NCI-H1436 treated with DMSO at 0.1 percent for 48 hours (cell line): ENCODE data around the gene SH3RF1.

ENCODE experiments used
- DNase-seq: peaks from one replicate; lab custom pipeline; 2025; lab: John Stamatoyannopoulos, UW

The SH3RF1 gene

GRCh38 chr4:169163495-169163894 is 107.3 kb downstream of the SH3RF1 start:
- no peak for DNase-seq

- no peak for DNase-seq
Observed at GRCh38 chr4:169160825-169161224, 109.9 kb downstream of the SH3RF1 start.

- DNase-seq, result no peak
Observed at GRCh38 chr4:169159624-169160171, 111.1 kb downstream of the SH3RF1 start.

DNA sequence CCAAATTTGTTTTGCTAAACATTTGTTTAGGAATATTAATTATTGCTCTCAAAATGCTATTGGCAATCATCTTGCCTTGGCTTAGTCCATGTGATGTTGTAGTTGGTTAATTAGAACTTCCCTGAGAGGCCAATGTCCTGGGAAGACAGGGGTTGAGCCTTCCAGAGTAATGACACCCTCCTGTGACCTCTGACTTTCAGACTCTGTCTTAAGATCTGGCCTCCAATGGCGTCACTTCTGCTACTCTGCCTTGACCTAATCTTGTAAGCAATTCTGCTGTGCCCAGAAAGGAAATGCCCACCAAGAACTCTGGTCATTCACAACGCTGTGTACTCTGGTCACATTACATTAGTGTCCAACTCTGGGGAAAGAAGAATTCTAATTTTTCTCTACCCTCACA is 111.9 kb downstream of the SH3RF1 start:
- no peak for DNase-seq

- no peak for DNase-seq
Observed at GRCh38 chr4:169158046-169158445, 112.7 kb downstream of the SH3RF1 start.

GRCh38 chr4:169156392-169156791 is 114.4 kb downstream of the SH3RF1 start:
- DNase-seq, result no peak

GRCh38 chr4:169154121-169154520 is 116.6 kb downstream of the SH3RF1 start:
- DNase-seq, result no peak

DNA sequence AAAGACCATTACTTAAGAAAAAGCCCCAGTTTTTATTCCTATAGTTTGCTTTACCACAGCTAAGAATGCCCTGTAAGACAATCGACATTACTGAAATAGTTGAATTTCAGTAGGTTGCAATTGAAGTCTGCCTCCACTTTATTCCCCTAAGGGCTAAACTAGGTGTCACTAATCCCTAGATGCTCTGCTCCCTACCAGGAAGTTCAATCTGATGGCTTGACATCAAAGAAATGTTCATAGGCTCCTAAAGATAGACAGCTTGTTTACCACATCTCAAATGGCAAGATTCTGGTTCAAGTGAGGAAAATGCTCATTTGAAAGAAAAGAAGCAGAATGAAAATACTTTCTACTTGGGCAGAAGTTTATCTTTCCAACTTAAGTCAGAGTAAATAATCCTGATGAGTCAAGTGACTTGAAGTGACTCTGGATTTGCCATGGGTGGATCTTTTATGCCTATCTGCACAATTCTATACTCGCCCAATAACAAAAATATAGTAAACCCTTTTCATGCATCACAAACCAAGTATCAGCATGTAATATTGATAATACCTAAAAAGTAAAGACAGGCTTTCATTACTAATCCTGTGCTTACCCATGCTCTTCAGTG is 117.2 kb downstream of the SH3RF1 start:
- DNase-seq, result no peak

DNA sequence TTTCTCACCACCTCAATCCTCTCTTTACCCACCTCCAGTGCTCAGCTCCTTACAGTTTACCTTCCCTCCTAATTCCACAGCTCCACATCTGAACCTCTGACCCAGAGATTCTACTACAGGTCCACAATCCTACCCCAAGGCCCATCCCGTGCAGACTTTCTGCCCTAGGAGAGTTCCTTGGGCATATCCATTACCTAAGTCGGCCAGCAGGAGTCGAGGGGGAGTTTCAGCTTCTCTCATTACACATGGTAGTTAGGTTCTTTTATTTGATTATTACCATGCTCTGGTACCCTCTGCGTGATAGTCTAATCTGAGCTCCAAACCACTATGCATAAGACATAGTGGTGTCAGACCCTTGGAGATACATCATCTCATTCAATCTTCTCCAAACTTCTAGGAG is 117.9 kb downstream of the SH3RF1 start:
- DNase-seq, result no peak

DNA sequence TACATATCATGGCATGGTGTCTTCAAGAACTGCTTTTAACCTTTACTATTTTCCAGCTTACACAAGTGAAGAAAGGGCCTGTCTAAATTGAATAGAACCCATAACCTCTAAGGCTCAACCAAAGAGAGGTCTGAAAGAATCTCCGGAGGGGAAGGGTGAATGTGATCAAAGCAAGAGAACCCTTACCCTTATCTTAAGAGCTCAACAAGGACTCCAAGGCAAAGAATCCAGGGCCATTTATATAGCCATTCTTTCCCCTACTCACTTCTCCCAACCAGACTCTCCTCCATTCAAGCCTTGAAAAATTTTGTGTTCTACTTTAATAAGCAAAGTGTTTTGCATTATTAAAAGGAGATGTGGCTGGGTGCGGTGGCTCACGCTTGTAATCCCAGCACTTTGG is 118.7 kb downstream of the SH3RF1 start:
- no peak for DNase-seq

- DNase-seq, result no peak
Observed at GRCh38 chr4:169151671-169152070, 119.1 kb downstream of the SH3RF1 start.

GRCh38 chr4:169150806-169151205 is 120.0 kb downstream of the SH3RF1 start:
- no peak for DNase-seq

DNA sequence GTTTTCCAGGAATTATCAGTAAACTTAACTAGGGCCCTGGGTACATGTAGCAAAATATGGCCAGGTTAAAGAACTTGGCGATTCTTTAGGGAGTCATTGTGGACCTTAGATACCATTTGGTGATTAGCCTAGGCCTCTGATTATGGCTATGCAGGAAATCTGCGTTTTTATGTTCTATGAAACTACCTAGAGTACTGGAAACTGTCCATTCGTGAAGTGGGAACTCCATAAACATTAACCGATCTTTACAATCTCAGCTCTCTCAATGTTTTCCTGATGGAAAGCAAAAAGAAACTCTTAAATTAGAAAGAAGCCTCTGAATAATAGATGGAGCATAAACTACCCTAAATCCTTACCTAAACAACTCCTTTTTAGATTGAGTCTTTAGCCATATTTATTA is 121.9 kb downstream of the SH3RF1 start:
- no peak for DNase-seq

DNA sequence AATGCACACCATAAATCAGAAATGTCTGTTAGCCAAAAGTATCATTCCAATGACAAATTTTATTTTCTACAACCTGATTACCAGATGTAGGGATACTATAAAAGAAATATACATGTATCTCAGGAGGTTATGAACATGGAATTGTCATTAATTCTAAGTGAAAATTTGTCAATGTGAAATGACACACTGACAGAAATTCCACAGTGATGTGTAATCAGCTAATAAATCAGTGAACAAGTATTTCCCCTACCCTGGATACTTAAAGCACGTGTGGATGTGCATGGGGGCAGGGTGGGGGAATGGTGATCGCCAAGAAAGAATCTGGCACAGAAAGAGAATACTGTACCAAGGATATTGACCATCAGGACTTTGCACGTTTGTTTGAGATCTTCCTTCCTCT is 123.6 kb downstream of the SH3RF1 start:
- no peak for DNase-seq

DNA sequence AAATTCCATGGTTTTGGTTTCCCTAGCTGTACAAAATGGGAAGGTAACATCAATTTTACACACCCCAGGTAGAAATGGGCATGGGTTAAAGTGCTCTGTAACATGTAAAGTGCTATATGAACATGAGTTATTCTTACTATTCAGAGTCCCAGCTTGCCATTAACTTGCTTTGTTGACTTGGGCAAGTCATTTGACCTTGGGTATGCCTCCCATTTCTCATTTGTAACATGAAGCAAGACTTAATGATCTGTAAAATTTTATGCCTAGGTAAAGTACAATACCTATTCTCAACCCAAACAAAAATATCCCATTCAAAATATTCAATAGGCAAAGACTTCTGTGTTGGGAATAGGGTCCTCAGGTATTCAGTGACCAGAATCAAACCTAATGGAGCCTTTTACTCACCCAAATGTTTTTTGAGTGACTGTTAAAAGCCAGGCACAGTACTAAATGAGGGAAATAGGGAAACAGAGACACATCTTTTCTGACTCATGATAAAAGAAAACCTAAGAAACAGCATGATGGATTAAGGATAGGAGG is 126.6 kb downstream of the SH3RF1 start:
- no peak for DNase-seq

DNA sequence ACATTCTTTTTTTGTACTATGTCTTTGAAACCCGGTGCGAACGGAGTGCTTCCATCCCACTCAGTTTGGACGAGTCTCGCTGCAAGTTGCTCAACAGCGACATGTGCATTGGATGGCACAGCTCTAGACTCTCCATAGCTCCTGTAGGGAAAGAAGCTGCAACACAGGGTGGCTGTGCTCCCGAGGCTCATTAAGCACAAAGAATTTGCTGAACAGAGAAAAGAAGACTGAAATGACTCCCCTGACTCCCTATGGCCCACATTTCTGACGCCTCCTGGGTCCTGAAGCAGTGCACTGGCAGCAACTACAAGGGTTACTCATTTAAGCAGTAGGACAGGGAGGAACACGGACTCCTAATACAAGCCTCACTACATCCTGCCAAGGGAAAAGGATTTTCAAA is 127.4 kb downstream of the SH3RF1 start:
- DNase-seq, result no peak

DNA sequence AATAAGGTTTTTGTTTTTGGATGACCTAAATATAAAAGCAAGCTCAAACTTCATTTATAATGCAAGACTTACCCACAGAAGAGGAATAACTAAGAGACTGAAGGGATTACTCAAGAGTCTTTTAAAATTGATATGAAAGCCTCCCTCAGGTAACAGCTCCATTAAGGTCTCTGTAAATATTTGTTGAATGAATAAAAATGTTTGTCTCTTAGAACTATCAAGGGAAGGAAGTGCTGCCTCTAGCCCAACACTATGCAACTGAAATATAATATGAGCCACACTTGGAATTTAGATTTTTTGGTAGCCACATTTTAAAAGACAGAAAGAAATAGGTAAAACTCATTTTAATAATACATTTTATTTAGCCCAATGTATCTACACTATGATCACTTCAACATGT is 127.8 kb downstream of the SH3RF1 start:
- DNase-seq, result no peak

DNA sequence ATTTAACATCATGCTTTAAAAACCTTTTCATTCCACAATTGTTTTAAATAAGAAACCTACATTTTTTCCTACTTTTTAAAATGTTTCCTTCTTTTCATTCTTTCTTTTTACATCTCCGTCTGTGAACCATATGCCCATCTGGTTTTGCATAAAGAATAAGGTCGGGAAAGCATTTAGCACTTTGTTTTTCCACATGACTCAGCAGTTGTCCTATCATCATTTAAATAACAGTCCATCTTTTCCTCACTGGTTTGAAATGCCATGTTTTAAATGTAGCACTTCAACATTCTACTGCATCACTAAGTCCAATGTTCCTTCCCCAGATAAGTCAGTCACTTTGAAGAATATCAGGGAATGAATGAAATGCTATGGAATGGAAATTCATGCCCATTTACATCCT is 128.4 kb downstream of the SH3RF1 start:
- no peak for DNase-seq

DNA sequence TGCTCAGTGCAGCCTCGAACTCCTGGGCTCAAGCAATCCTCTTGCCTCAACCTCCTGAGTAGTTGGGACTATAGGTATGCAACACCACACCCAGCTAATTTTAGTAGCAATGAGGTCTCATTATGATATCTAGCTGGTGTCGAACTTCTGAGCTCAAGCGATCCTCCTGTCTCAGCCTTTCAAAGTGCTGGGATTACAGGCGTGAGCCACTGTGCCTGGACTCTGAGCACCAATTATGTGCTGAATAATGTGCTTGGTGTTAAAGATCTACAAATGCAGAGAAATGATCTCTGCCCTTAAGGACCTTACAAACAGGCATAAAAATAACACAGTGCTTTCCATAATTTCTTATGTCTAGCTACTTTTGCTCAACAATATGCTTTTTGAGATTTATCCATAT is 131.7 kb downstream of the SH3RF1 start:
- no peak for DNase-seq

DNA sequence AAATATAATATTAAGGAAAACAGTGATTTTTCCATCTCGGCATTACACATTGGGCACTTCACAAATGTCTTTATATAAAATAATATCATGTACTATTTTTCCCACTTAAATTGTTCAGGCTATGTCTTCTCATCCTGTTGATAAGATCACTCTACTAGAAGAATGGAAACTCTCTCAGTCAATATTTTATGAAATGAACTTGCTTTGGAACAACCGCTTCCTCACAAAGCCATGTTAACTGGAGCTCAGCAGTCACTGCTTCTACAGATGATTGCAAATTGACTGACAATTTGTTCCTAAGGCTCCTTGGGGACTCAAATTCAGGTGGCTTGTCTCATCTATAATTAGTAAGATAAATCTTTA is 133.2 kb downstream of the SH3RF1 start:
- no peak for DNase-seq

DNA sequence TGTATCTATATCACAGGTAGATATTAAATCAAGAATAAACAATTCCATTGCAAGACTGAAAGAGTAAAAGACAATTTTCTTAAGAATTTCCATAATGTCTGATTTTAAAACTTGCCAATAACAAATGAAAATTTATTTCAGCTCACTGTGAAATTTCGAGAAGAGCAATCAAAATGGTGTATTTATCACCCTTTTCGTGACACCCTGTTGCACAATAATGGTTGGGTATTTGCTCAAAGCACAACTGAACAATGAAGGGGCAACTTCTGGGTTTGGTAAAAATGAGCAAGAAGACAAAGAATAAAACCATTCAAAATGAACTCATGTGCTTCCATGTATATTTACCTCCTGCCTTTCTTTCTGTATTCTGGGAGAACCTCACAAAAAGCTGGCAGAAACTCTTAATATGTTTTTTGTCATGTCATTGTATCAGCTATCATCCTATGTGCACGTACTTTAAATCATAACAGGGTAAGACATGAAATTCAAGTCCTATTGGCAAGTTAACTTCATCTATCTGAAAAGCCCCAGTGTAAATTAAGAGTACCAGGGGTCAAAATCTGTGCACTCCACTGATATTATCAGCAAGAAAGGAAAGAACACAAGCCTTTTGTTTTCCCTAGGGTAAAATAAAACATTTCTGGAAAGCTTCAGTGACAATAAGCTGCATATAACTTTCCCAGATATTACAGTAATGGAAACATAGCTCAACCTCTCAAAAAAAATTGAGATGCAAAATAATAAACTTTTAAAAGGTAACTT is 133.8 kb downstream of the SH3RF1 start:
- DNase-seq, result no peak

DNA sequence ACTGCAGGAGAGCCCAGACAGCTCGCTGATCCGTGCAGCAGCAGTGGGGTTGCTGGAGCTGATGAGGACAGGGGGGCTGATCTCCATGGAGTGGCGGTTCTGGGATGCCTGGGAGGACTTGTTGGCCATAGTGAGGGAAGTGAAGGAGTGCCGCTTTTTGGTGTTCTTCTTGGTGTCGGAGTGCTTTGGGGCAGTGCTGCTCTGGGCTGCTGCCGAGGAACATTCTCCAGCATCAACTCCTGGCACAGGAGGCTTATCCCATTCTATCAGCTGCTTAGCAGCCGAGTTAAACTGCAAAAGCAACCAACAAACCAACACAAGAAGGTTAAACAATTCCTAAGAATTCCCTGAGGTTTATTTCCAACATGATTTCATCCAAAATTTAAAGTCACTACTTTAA is 134.4 kb downstream of the SH3RF1 start:
- no peak for DNase-seq

GRCh38 chr4:169135776-169136175 is 135.0 kb downstream of the SH3RF1 start:
- DNase-seq, result no peak

GRCh38 chr4:169133932-169134331 is 136.8 kb downstream of the SH3RF1 start:
- DNase-seq, result no peak
